Endothelial cell of hepatic sinusoid (primary cell): ENCODE data around the gene IL24.

Experiments
- in situ Hi-C: cut with HindIII; loops from 2 replicates; pipeline ENCODE4 v1.10.0; 2017; ENCODE audit warnings: low sequenced_read_pairs

Gene IL24

GRCh38 chr1:206878456-206878855 lies 18.8 kb upstream of the IL24 start:
- in situ Hi-C loops = no loop called here

- in situ Hi-C loops = no loop called here
Observed at GRCh38 chr1:206880314-206880713, 16.9 kb upstream of the IL24 start.

- in situ Hi-C loops = no loop called here
Observed at GRCh38 chr1:206882555-206882954, 14.7 kb upstream of the IL24 start.

GRCh38 chr1:206883160-206883559 lies 14.1 kb upstream of the IL24 start:
- in situ Hi-C loops = no loop called here

GRCh38 chr1:206883876-206884275 lies 13.4 kb upstream of the IL24 start:
- in situ Hi-C loops = no loop called here

GRCh38 chr1:206885341-206886060 lies 11.7 kb upstream of the IL24 start:
- in situ Hi-C loops = no loop called here

- in situ Hi-C loops = no loop called here
Observed at GRCh38 chr1:206886831-206887230, 10.4 kb upstream of the IL24 start.

GRCh38 chr1:206887701-206888100 lies 9.5 kb upstream of the IL24 start:
- in situ Hi-C loops = no loop called here

GRCh38 chr1:206890125-206891060 lies 6.8 kb upstream of the IL24 start:
- in situ Hi-C loops = no loop called here

GRCh38 chr1:206891412-206891811 lies 5.8 kb upstream of the IL24 start:
- in situ Hi-C loops = no loop called here

- in situ Hi-C loops = no loop called here
Observed at GRCh38 chr1:206892351-206892984, 4.8 kb upstream of the IL24 start.

GRCh38 chr1:206893380-206893779 lies 3.9 kb upstream of the IL24 start:
- in situ Hi-C loops = no loop called here

- in situ Hi-C loops = no loop called here
Observed at GRCh38 chr1:206895325-206895724, 1.9 kb upstream of the IL24 start.

- in situ Hi-C loops = no loop called here
Observed at GRCh38 chr1:206895837-206896242, 1.4 kb upstream of the IL24 start.

GRCh38 chr1:206896261-206896660 lies 982 bp upstream of the IL24 start:
- in situ Hi-C loops = no loop called here

- in situ Hi-C loops = no loop called here
Observed at GRCh38 chr1:206898089-206898914, 1.1 kb downstream of the IL24 start.

GRCh38 chr1:206898915-206899431 lies 1.7 kb downstream of the IL24 start:
- in situ Hi-C loops = no loop called here

- in situ Hi-C loops = no loop called here
Observed at GRCh38 chr1:206899717-206900116, 2.5 kb downstream of the IL24 start.

- in situ Hi-C loops = no loop called here
Observed at GRCh38 chr1:206900149-206900548, 2.9 kb downstream of the IL24 start.

GRCh38 chr1:206901944-206902343 lies 4.7 kb downstream of the IL24 start:
- in situ Hi-C loops = no loop called here
